HuH-7 (cell line): ENCODE data around the gene ATP10D.
"Not testable (repeated sequence)": the region's sequence is repeated elsewhere in the genome, so short reads cannot be mapped to it uniquely, and the experiment has no call there.

Source experiments
- DNase-seq: peaks from one replicate; pipeline ENCODE4 v3.0.0; 2011; ENCODE audit warnings: low spot score

The ATP10D gene

GRCh38 chr4:47485047-47485692 is at the start of gene ATP10D:
Gene ATP10D, plus strand, starts transcription at chr4:47485275. Its CDS starts 27,266 bp downstream, at chr4:47512541.
- peak; percentile 83 for DNase-seq

GRCh38 chr4:47442980-47443379 is 42.1 kb upstream of the ATP10D start:
- no peak for DNase-seq

GRCh38 chr4:47444031-47444430 is 41.0 kb upstream of the ATP10D start:
- no peak for DNase-seq

- no peak for DNase-seq
Observed at GRCh38 chr4:47451657-47452056, 33.4 kb upstream of the ATP10D start.

GRCh38 chr4:47462799-47463234 is 22.3 kb upstream of the ATP10D start:
- DNase-seq: no peak

GRCh38 chr4:47463235-47463956 is 21.7 kb upstream of the ATP10D start, which contains the start of gene COMMD8:
Gene COMMD8, minus strand, starts transcription at chr4:47463702. Its CDS starts 51 bp downstream, at chr4:47463651.
- DNase-seq: peak; percentile 91

DNA sequence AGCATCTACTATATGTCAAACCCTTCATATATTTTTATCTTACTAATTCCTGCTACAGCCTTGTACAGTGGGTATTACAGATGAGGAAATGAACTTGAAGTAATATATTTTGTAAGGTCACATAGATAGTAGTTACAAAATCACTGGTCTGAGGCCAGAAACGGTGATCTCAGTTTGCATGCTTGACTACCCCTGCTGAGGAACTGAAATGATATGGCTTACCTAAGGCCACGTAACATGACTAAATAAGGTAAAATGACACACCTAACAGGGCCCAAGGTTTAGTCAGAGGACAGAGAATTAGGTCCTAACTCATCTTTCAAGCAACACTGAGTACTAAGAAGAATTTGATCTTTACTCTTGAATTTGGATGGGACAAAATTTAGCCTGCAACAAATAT is 20.1 kb upstream of the ATP10D start:
- DNase-seq: no peak

DNA sequence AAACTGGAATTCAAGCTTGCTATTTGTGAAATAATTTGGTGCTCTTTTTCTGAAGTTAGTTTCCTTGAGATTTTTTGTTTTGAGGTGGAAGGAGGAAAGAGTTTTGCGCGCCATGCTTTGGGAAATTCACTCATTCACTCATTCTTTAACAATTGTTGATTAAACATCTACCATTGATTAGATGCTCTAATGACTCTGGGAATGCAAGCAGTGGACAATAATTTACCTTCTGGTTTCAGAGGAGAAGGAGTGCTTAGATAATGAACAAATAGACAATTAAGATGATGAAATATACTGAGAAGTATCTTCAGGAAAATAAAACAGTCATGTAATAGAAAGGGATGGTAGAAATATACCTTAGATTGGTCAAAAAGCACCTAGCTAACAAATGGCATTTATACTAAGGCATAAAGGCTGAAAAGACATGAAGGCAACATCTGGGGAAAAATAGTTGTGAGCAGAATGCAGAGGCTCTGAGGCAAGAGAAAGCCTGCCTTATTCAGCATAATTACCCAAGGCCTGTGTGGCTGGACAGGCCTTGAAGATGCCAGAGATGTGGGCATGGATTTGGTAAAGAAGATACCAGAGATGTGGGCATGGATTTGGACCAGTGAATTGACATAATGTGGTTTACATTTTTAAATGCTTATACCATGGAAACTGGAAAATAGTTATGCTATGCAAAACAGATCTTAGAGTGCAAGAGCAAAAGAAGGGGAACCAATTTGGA is 18.9 kb upstream of the ATP10D start:
- no peak for DNase-seq

DNA sequence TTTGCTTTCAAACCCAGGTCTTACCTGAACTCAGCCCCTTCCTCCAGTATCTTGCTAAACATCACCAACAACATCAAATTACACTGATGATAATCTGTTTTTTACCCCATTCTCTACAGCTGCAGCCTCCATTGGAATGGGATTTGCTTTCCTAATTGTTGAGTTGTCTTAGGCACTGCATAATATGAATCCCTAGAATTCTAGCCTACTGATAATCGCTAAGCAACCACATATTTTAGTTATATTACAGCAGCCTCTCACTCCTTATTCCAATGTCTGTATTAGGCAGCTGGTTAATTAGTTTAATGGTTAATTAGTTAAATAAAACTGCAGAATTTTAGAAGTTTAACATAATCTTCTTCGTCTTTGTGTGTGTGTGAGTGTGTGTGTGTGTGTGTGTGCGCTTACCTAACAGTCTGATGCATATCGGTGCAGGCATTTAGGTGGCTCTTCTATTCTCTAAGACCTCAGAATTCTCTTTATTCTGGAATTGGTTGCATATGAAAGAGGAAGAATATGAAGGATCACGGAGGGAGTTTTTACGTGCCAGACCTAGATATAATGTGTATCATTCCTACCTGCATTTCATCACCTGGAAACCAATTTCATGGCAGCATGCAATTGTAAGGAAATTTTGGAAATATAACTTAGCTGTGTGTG is 16.2 kb upstream of the ATP10D start:
- no peak for DNase-seq

DNA sequence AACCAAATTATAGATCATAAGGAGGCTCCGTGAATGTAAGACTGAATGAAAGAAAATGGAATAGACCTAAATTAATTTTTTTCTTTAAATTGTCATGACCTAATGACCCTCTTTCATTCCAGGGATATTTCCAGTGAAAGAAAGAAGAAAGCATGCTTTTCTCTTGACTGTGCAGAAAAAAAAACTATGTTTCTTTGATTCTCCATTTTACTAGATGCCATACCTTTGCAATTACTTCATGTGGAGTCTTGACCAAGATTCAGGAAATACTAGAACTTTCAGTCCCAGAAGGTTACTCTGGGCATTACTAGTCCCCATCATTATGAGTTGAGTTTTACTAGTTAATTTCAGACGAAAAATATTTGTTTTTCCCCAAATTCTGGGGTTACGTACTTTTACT is 15.1 kb upstream of the ATP10D start:
- DNase-seq: no peak

DNA sequence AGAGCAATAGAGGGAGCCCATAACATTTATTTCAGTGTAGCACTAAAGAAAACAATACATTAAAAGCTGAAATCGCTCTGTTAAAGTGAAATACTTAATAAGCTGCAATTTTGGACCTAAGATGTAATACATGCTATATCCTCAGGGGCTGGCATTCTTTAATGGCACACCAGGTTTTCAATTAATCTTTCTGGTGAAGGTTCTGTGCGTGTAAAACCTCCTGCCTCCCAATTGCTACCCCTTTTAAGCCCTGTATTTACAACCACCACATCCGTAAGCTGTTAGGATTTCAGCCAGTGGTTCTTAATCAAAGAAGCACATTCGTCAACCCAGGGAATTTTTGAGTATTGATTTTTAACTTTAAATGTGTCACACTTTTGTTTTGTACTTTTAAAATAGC is 14.0 kb upstream of the ATP10D start:
- DNase-seq: no peak

DNA sequence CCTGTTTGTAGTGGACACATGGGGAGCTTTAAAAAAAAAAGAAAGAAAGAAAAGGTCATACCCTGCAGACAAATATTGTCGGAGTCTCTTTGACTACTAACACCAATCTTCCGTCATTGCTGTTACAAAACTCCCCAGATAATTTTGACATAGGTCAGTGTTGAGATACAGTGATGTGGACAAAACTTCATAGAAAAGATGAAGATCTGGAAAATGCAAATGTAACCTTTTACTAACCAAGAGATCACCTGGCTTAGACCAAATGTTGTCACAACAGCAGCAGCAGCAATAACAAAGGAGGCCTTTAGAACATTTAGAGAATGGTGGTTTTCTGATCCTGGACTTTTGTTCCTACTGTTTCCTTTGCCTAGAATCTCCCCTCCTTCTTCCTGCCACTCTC is 13.5 kb upstream of the ATP10D start:
- DNase-seq: peak; percentile 15

GRCh38 chr4:47473141-47473750 is 11.8 kb upstream of the ATP10D start:
- no peak for DNase-seq

DNA sequence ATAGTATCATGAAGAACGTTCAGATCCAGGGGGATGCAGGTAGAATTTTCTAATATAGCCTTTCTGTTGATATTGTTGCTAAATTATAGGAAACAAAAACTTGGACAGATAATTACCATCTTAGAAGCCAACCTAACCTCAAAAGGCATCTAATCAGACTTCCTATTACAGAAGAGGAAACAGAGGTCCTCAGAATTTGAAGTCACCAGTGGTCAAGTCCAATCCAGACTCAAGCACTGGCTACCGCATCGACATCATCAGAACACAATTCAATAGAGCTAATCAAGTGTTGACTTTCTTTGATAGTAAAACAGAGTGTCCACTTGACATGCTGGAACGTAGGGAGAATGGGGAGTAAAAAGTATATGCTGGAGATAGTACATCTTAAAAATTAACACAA is 10.3 kb upstream of the ATP10D start:
- DNase-seq: no peak

DNA sequence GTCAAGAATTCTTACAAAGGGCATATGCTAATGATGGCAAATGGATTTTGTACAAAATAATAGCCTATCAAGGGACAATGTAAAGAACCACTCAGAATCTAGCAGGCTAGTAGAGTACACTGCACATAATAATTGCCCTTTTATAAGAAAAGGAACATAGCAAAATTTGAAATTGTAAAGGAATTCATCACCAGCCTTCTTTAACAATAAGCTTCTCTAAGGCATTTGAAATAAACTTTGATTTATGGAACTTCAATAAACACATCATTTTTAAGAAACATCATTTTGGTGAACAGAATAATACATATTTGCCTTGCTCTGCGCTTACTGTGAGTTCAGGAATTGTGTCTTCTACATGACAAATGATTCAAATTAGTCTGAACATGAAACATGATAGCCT is 9.7 kb upstream of the ATP10D start:
- no peak for DNase-seq

DNA sequence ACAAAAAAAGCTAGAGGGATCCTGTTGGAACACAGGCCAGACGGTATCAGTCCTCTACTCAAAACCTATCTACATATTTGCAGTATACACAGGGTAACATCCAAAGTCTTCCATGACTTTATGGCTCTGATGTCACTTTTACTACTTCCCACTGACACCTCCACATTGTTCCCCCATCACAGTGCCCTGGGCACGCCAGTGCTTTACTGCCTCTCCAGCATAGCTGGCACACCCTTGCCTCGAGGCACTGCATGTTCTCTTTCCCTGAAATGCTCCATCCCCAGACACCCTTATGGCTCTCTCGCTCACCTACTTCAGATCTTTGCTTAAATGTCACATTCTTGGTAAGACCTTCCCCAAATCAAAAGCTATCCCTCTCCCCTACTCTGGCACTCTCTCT is 6.3 kb upstream of the ATP10D start:
- DNase-seq: no peak

- DNase-seq: no peak
Observed at GRCh38 chr4:47482326-47482725, 2.7 kb upstream of the ATP10D start.

DNA sequence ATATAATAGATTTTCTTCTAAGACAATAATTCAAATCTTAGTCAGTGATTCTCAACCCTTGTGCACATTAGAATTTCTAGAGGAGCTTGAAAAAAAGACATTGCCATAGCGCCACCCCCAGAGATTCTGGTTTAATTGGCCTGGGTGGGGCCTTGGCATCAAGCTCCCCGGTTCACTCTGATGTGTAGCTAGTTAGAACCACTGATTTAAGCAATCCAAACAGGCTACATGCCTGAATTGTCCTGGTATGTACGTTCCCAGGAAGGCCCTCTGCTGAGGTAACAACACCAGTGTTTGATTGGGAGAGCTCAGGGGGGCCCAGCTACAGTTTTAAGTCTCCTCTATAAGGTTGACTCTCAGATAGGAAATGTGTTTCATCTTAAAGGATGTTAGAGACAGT is 1.3 kb upstream of the ATP10D start:
- DNase-seq: no peak

- no peak for DNase-seq
Observed at GRCh38 chr4:47484168-47484567, 907 bp upstream of the ATP10D start.

DNA sequence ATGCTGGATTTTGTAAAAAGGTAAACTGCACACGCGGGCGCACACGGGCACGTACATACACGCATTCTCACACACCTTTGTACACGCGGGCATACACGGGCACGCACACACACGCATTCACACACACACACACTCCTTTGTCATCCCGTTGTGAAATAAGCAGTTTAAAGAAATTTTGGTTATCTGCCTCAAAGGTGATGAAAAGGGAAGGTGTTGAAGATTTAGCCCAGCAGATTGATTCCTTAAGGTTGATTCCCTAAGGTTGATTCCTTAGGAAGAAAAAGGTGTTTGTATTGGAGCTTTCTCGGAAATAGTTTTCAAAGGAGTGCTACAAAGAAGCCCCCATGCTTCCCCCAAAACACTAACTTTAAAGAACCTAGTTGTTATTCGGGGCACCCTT is 693 bp downstream of the ATP10D start:
- no peak for DNase-seq

GRCh38 chr4:47486231-47486673 is 1.2 kb downstream of the ATP10D start:
- DNase-seq: no peak

DNA sequence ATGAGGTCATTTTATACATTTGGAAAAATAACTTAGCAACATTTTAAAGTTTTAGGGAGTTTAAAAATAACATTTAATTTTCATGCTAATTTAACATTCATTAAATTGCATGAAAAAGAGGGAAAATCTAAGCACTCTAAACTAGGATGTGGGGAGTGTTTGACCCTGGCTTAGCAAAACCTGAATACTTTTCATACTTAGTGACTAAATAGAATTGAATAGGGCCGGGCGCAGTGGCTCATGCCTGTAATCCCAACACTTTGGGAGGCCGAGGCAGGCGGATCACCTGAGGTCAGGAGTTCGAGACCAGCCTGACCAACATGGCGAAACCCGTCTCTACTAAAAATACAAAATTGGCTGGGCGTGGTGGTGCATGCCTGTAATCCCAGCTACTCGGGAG is 1.7 kb downstream of the ATP10D start:
- not testable (repeated sequence) for DNase-seq
